LHCN-M2 (cell line): ENCODE results near the gene BRD9. TPM values are rescaled to one million over a fixed set of nuclear protein-coding genes. Genes with fewer than 3 reads are reported as not detected.

Experiments
- DNase-seq: peaks from one replicate; pipeline ENCODE4 v3.0.0-alpha.2; 2012; ENCODE audit warnings: low read depth
- total RNA-seq: library from RNA; depleted of rRNA; stranded (reverse); fragments of >200 nt; gene quantifications from 2 replicates; pipeline ENCODE4 v1.2.3, GENCODE V29; 2014

BRD9 gene
- total RNA-seq, 1 experiment from 2014 or later, result 44.7 TPM

- no peak for DNase-seq
These were observed 12.6 kb upstream of the BRD9 start for GRCh38 chr5:905139-905642.

DNA sequence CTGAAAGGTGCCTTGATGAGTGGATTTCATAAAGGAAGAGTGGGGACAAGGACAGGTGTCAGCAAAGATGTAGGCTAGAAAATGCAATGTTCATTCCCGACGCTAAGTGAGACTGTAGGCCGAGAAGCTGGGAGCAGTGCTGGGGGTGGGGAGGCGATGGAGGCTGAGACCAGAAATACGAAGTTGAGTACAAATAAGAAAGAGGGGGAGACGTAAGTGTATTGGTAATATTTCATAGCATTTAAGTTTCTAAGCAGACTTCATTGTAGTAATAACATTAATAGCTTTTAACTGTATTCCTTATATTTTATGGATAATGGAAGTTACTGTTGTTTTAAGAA, 11.1 kb upstream of the BRD9 start:
- DNase-seq, result no peak

DNA sequence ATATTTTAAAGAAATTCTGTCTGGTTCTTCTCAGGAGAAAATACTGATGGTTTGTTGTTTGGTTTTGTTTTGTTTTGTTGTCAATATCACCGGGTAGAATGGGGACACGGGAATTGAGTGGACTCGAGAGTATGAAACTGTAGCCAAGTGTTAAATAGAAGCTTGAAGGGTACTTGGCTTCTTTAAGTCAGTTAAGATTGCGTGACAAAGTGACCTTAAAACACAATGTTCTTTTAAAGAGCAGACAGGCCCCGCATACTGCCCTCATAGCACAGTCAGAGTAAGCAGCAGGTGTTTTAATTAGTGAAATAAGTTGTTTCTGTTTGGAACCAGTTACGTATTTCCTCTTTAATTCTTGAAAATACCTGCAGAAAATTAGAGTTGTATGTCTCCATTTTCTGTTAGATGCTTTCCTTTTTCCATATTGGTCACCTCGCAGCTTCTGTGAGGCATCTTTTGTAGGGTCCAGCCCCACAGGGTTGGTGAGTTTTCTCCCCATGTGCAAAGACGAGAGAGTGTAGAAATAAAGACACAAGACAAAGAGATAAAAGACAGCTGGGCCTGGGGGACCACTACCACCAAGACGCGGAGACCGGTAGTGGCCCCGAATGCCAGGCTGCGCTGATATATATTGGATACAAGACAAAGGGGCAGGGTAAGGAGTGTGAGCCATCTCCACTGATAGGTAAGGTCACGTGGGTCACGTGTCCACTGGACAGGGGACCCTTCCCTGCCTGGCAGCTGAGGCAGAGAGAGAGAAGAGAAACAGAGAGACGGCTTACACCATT, 9.7 kb upstream of the BRD9 start:
- no peak for DNase-seq

DNA sequence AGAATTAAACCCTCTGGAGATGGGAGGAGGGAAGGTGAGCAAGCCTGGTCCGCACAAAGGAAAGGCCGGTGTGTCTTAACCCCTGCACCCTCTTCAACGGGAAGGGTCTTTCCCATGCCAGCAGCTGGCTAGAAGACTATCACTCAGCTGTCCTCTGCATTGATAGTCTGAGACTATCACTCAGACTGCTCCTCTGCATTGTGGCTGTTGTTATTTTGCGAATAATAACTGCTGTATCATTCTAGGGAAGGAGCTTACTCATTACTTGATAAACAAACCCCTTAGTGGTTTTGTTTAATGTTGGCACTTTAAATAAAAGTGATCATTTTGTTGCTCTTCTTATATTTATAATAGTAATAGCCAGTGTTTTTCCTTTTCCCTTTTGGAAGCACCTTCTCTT, 8.2 kb upstream of the BRD9 start:
- no peak for DNase-seq

- DNase-seq, result no peak
These were observed 1.1 kb upstream of the BRD9 start for GRCh38 chr5:893711-894110.

GRCh38 chr5:893137-893506, 521 bp upstream of the BRD9 start:
- DNase-seq, result no peak

- peak; percentile 19 for DNase-seq
These were observed 686 bp downstream of the BRD9 start for GRCh38 chr5:891837-892393.

GRCh38 chr5:891117-891836, 1.3 kb downstream of the BRD9 start:
- DNase-seq, result no peak

DNA sequence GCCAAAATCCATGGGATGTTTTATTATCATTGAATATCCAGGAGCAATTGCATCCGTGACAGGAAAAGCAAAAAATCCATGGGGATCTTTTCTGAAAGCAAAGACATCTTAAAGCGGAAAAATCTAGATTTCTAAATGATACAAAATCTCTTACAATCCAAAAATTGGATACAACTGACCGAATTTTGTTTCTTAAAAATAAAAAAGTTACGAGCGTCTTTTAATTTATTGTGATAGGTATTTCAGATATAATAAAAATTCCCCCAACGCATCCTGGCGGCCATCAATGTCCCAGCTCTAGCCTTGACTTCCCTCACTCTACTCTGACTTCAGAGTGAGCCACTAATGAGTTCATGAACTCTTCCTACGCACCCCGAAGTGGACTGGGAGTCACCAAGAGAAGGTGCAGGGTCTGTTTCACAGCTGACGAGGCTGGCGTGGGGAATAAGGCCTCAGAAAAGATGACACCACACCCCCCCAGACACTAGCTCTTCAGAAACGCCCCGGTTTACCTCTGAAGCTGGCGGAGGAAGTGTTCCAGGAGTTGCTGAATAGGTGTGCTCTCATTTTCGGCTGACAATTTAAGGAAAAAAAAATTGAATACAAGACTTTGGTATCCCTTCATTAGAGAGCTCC, 3.4 kb downstream of the BRD9 start:
- no peak for DNase-seq

DNA sequence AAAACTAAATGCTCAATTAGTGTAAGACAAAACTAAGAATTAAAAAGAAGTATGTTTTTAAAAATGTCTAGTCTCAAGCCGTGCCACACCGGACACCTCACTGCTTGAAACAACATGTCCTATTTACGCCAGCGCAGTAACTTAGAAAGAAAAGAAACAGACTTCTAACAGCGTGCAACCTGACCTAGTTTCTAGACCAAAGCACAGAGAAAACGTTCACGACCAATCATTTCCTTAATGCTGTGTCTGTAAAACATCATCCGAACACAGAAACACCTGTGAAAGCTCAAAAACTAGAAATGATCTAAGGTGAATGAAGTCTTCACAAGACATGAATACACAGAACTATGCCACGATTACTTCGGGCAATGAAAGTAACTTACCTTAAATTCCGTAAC, 4.0 kb downstream of the BRD9 start:
- DNase-seq, result no peak

- peak; percentile 30 for DNase-seq
These were observed 4.5 kb downstream of the BRD9 start for GRCh38 chr5:887947-888637.

DNA sequence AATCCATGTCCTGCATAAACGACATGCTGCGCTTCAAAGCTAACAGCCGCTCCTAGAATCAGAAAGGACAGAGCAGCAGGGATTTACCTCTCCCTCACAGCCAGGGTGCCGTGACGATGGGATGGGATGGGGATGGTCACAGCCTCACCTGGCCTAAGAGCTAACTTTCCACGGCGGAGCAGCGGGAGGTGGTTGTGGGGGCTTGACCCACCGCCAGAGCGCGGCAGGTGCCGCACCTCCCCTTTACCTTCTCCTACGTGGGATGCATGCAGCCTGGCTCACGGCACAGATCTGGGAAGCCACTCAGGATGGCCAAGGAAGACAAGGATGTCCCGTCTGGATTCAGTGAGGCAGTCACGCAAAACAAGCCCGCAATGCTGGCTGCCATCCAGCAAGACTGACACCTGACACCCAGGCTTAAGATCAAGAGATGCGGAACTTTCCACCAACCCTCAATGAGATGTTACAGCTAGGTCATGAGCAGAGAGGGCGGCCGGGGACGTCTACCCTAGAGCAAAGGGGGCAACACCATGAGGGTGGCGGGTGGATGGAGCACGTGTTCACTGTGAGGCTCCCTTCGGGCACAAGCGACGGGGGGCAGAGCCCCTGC, 5.8 kb downstream of the BRD9 start:
- no peak for DNase-seq

- DNase-seq, result no peak
These were observed 6.6 kb downstream of the BRD9 start for GRCh38 chr5:886036-886435.

DNA sequence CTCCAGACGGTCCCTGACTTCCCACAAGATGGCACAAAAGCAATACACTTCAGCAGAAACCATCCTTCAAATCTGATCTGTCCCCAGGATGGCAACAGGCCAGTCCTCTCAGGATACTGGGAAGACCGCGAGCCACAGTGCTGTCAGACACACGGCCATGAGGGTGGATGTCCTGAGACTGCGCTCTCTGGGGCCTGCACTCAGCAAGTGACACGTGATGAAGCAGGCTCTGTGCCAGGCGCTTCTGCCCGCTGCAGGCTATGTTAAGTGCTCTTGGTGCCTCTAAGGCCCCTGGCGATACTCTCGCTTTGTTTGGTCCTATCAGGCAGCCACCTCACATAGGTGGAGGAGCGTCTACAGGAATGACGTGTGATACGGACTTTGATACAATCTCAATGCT, 7.1 kb downstream of the BRD9 start:
- no peak for DNase-seq

GRCh38 chr5:885127-885442, 7.5 kb downstream of the BRD9 start:
- DNase-seq, result no peak

DNA sequence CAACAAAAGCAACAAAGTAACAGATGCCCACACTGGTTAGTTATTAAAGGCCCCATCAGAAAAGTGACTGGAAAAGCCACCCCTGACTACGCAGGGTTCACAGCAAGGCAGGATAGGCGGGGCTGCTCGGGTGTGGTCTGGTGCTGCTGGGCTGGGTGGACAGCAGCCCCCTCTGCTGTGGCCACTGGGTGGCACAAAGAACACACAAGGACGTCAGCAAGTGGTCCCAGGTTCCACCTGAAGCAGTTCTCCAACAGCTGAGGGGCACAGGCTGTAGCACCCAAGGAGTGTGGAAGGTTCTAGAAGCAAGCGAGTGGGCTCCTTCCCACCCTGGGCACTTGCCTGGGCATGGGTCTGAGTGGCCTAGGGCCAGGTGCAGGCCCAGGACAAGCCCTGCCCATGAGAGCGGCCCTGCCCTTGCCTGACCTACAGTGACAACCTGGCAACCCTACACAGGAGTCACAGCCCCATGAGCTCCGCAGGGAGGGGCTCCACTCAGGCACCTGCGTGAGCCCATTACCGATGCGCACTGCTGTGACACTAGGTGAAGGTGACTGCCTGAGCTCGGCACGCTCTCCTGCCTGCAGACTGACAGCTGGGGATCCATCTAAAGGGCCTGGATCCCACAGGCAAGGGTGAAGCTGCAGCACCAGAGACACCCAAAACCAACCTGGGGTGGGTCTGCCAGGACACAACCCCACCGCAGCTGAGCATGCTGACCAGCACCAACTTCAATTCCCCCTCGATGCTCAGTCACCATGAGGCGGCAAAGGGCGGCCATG, 8.1 kb downstream of the BRD9 start:
- no peak for DNase-seq

GRCh38 chr5:883475-884181, 9.0 kb downstream of the BRD9 start:
- no peak for DNase-seq

- DNase-seq, result no peak
These were observed 10.1 kb downstream of the BRD9 start for GRCh38 chr5:882253-883183.

DNA sequence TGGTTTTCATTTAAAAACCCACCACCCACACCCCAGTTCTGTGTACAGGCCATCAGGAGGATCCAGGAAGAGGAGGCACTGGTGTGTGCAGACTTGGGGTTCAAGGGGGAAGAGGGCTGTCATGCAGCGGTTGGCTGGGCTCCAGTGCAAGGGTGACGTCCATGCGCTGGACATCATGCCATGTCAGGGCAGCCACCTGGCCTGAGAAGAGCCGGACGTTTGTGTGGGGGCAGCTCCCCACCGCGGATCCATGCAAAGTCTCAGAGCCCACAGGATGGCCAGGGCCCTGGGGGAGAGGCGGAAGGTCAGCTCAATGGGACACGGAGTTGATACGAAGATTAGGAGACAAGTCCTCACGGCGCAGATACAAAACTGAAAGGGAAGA, 11.1 kb downstream of the BRD9 start:
- DNase-seq, result no peak
